ENCODE measurements around the gene CALD1. TPM values are rescaled to one million over a fixed set of nuclear protein-coding genes. Genes with fewer than 3 reads are reported as not detected.

CALD1 gene
- total RNA-seq, 3 donors from 2014 or later = 40.3 to 1,241 (median 134) TPM

- H3K9me3 ChIP-seq = no peaks in the 10 kb centered on the region
- intact Hi-C loops (cut with DNase I, micrococcal nuclease) = no loop called here
- ATAC-seq = no peak
- no peaks in the 10 kb centered on the region for H3K36me3 ChIP-seq (ENCODE audit: low read depth)
- TF ChIP-seq, protein P1, sequence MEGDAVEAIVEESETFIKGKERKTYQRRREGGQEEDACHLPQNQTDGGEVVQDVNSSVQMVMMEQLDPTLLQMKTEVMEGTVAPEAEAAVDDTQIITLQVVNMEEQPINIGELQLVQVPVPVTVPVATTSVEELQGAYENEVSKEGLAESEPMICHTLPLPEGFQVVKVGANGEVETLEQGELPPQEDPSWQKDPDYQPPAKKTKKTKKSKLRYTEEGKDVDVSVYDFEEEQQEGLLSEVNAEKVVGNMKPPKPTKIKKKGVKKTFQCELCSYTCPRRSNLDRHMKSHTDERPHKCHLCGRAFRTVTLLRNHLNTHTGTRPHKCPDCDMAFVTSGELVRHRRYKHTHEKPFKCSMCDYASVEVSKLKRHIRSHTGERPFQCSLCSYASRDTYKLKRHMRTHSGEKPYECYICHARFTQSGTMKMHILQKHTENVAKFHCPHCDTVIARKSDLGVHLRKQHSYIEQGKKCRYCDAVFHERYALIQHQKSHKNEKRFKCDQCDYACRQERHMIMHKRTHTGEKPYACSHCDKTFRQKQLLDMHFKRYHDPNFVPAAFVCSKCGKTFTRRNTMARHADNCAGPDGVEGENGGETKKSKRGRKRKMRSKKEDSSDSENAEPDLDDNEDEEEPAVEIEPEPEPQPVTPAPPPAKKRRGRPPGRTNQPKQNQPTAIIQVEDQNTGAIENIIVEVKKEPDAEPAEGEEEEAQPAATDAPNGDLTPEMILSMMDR (IDR thresholded peaks at IDR 0.05) = no peak
- no peak for DNase-seq
- no peaks in the 10 kb centered on the region for H3K4me1 ChIP-seq (ENCODE audit: low read depth)
- H3K4me3 ChIP-seq = no peak overlapping the region
These were observed 23.3 kb downstream of the CALD1 start for GRCh38 chr7:134802762-134803161.

- intact Hi-C loops (cut with DNase I, micrococcal nuclease) = no loop called here
- TF ChIP-seq, protein P1 (IDR thresholded peaks at IDR 0.05) = no peak
- H3K4me3 ChIP-seq = no peak overlapping the region
- no peak for ATAC-seq
- no peaks in the 10 kb centered on the region for H3K4me1 ChIP-seq (ENCODE audit: low read depth)
- no peaks in the 10 kb centered on the region for H3K9me3 ChIP-seq
- no peaks in the 10 kb centered on the region for H3K36me3 ChIP-seq (ENCODE audit: low read depth)
- DNase-seq = no peak
These were observed 24.9 kb downstream of the CALD1 start for GRCh38 chr7:134804351-134804750.

GRCh38 chr7:134804854-134805253 is 25.4 kb downstream of the CALD1 start:
- no peaks in the 10 kb centered on the region for H3K9me3 ChIP-seq
- intact Hi-C loops (cut with DNase I, micrococcal nuclease) = no loop called here
- DNase-seq (no peak), ATAC-seq (no peak)
- H3K4me1 ChIP-seq (ENCODE audit: low read depth) = no peaks in the 10 kb centered on the region
- no peak overlapping the region for H3K4me3 ChIP-seq
- H3K36me3 ChIP-seq (ENCODE audit: low read depth) = no peaks in the 10 kb centered on the region
- TF ChIP-seq, protein P1 (IDR thresholded peaks at IDR 0.05) = no peak

- Histone ChIP-seq H3K4me1 (ENCODE audit: low read depth) (no peaks in the 10 kb centered on the region), H3K9me3 (no peaks in the 10 kb centered on the region), H3K36me3 (ENCODE audit: low read depth) (no peaks in the 10 kb centered on the region), H3K4me3 (no peak overlapping the region)
- intact Hi-C loops (cut with DNase I, micrococcal nuclease) = no loop called here
- DNase-seq (no peak), ATAC-seq (no peak)
- TF ChIP-seq, protein P1 (IDR thresholded peaks at IDR 0.05) = no peak
These were observed 26.8 kb downstream of the CALD1 start for GRCh38 chr7:134806197-134806596.

GRCh38 chr7:134809616-134810015 is 30.2 kb downstream of the CALD1 start:
- ATAC-seq = no peak
- no peak for DNase-seq
- no peaks in the 10 kb centered on the region for H3K4me1 ChIP-seq (ENCODE audit: low read depth)

More at GRCh38 chr7:134809616-134810015, 30.2 kb downstream of the CALD1 start:
- Histone ChIP-seq H3K4me3 (no peak overlapping the region), H3K36me3 (ENCODE audit: low read depth) (no peaks in the 10 kb centered on the region), H3K9me3 (no peaks in the 10 kb centered on the region)
- TF ChIP-seq, protein P1 (IDR thresholded peaks at IDR 0.05) = no peak
- intact Hi-C loops (cut with DNase I, micrococcal nuclease) = no loop called here
